Measurements from ENCODE around the gene AKR1C3.
"Not testable (repeated sequence)": the region's sequence is repeated elsewhere in the genome, so short reads cannot be mapped to it uniquely, and the experiment has no call there.

GRCh38 chr10:5137699-5138098 lies 43.5 kb downstream of the AKR1C3 start:
- TF ChIP-seq, protein P1, sequence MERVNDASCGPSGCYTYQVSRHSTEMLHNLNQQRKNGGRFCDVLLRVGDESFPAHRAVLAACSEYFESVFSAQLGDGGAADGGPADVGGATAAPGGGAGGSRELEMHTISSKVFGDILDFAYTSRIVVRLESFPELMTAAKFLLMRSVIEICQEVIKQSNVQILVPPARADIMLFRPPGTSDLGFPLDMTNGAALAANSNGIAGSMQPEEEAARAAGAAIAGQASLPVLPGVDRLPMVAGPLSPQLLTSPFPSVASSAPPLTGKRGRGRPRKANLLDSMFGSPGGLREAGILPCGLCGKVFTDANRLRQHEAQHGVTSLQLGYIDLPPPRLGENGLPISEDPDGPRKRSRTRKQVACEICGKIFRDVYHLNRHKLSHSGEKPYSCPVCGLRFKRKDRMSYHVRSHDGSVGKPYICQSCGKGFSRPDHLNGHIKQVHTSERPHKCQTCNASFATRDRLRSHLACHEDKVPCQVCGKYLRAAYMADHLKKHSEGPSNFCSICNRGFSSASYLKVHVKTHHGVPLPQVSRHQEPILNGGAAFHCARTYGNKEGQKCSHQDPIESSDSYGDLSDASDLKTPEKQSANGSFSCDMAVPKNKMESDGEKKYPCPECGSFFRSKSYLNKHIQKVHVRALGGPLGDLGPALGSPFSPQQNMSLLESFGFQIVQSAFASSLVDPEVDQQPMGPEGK (CRISPR knock-in tag; IDR thresholded peaks at IDR 0.05; ENCODE audit: borderline replicate concordance), result not testable (repeated sequence)
- not testable (repeated sequence) for TF ChIP-seq ZFP30, ZNF8, SNAI2, ZC3H10, ZFP3 (CRISPR knock-in tag; IDR thresholded peaks at IDR 0.05)

Measured in SK-N-SH treated with all-trans-retinoic acid at 6 μM for 48 hours (cell line).